Gastrocnemius medialis (tissue), 4 donors: ENCODE results near the gene MON1A.

Experiments
- POLR2A ChIP-seq, 2 donors: fragments of 450-650 bp; IDR thresholded peaks; one replicate each; pipeline ENCODE4 v1.6.1; 2017; ENCODE audit warnings: antibody characterized with exemption in 2 of 2, mild to moderate bottlenecking in 2 of 2, moderate library complexity in 2 of 2
- TF ChIP-seq, protein P1 (sequence below), 5 experiments: fragments of 450-650 bp in 3 of 5; fragments of 200-600 bp in 2 of 5; sonication (generic) in 2 of 5; IDR thresholded peaks in 4 of 5; conservative IDR thresholded peaks in 1 of 5; 1 replicate in 4 of 5; 2 replicates in 1 of 5; pipeline ENCODE4 v1.5.1; 2016 to 2019; ENCODE audit warnings: antibody characterized with exemption in 5 of 5, mild to moderate bottlenecking in 3 of 5, moderate library complexity in 3 of 5

- TF ChIP-seq, protein P1, sequence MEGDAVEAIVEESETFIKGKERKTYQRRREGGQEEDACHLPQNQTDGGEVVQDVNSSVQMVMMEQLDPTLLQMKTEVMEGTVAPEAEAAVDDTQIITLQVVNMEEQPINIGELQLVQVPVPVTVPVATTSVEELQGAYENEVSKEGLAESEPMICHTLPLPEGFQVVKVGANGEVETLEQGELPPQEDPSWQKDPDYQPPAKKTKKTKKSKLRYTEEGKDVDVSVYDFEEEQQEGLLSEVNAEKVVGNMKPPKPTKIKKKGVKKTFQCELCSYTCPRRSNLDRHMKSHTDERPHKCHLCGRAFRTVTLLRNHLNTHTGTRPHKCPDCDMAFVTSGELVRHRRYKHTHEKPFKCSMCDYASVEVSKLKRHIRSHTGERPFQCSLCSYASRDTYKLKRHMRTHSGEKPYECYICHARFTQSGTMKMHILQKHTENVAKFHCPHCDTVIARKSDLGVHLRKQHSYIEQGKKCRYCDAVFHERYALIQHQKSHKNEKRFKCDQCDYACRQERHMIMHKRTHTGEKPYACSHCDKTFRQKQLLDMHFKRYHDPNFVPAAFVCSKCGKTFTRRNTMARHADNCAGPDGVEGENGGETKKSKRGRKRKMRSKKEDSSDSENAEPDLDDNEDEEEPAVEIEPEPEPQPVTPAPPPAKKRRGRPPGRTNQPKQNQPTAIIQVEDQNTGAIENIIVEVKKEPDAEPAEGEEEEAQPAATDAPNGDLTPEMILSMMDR (IDR thresholded peaks at IDR 0.05 in 4 of 5, conservative IDR thresholded peaks at IDR 0.05 in 1 of 5), result no peak
- no peak for TF ChIP-seq POLR2A (IDR thresholded peaks at IDR 0.05)
Measured at GRCh38 chr3:49968346-49968745, 38.7 kb upstream of the MON1A start.
